DOHH2 (cell line): ENCODE results near the gene DKK3.

Source experiments
- EZH2phosphoT487 ChIP-seq: fragments of 200-600 bp; sonication (generic); IDR thresholded peaks from 2 replicates; pipeline ENCODE4 v1.6.1; 2017; ENCODE audit warnings: borderline replicate concordance, mild to moderate bottlenecking, antibody characterized with exemption, low read length, moderate library complexity, mixed read lengths
- TF ChIP-seq, protein P1 (sequence below): fragments of 200-600 bp; sonication (generic); IDR thresholded peaks from one replicate; pipeline ENCODE4 v1.5.1; 2014; ENCODE audit warnings: antibody characterized with exemption, mild to moderate bottlenecking, low read depth, low read length; ENCODE audit not compliant: poor library complexity, severe bottlenecking

DNA sequence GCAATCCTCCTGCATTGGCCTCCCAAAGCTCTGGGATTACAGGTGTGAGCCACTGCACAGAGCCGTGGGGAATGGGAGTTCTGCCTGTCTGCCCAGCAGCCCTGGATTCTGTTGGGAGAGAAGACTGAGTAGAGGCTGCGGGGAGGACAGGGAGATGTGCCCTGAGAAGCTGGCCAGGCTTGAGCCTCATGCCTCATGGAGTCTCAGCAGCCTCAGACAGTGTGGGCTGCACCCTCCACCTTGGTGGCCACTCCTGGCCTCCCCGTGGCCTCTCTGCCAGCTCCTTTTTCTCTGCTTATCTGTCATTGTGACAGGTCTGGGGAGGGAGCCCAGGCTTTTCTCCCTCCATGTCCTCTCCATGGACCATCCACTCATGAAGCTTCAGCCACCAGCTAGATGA is 43.2 kb downstream of the DKK3 start:
- TF ChIP-seq, protein P1, sequence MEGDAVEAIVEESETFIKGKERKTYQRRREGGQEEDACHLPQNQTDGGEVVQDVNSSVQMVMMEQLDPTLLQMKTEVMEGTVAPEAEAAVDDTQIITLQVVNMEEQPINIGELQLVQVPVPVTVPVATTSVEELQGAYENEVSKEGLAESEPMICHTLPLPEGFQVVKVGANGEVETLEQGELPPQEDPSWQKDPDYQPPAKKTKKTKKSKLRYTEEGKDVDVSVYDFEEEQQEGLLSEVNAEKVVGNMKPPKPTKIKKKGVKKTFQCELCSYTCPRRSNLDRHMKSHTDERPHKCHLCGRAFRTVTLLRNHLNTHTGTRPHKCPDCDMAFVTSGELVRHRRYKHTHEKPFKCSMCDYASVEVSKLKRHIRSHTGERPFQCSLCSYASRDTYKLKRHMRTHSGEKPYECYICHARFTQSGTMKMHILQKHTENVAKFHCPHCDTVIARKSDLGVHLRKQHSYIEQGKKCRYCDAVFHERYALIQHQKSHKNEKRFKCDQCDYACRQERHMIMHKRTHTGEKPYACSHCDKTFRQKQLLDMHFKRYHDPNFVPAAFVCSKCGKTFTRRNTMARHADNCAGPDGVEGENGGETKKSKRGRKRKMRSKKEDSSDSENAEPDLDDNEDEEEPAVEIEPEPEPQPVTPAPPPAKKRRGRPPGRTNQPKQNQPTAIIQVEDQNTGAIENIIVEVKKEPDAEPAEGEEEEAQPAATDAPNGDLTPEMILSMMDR: no peak
- TF ChIP-seq EZH2phosphoT487: no peak
